Spleen (tissue), 11 donors: ENCODE measurements around the gene GPRIN1. TPM values are rescaled to one million over a fixed set of nuclear protein-coding genes. Genes with fewer than 3 reads are reported as not detected.

Source experiments
- DNase-seq: peaks from one replicate; pipeline ENCODE4 v3.0.0-alpha.2; 2020
- H3K27ac ChIP-seq, 8 donors: fragments of 200-600 bp; sonication (generic) in 7 of 8; 1 replicate in 4 of 8; 2 replicates in 4 of 8; pipeline versions ENCODE4 v1.5.0 to v1.8.0; 2016 to 2021; ENCODE audit warnings: inconsistent platforms in 4 of 8, mild to moderate bottlenecking in 4 of 8, moderate library complexity in 1 of 8
- H3K27me3 ChIP-seq, 7 donors: fragments of 200-600 bp; sonication (generic) in 6 of 7; replicated peaks in 1 of 7; 1 replicate in 4 of 7; 2 replicates in 3 of 7; pipeline versions ENCODE4 v1.5.0 to v1.8.0; 2016 to 2021; ENCODE audit warnings: inconsistent platforms in 3 of 7, mild to moderate bottlenecking in 1 of 7
- H3K36me3 ChIP-seq, 6 donors: fragments of 200-600 bp; sonication (generic) in 5 of 6; 1 replicate in 4 of 6; 2 replicates in 2 of 6; pipeline versions ENCODE4 v1.5.0 to v1.8.0; 2016 to 2021; ENCODE audit warnings: inconsistent platforms in 2 of 6
- H3K4me1 ChIP-seq, 6 donors: fragments of 200-600 bp; sonication (generic) in 5 of 6; 1 replicate in 3 of 6; 2 replicates in 3 of 6; pipeline versions ENCODE4 v1.5.0 to v1.8.0; 2016 to 2021; ENCODE audit warnings: inconsistent platforms in 3 of 6
- H3K4me3 ChIP-seq, 8 donors: fragments of 200-600 bp; sonication (generic) in 7 of 8; 1 replicate in 4 of 8; 2 replicates in 4 of 8; pipeline versions ENCODE4 v1.5.0 to v1.8.0; 2016 to 2021; ENCODE audit warnings: inconsistent platforms in 4 of 8, mild to moderate bottlenecking in 4 of 8, moderate library complexity in 2 of 8
- H3K9me3 ChIP-seq, 8 donors: fragments of 200-600 bp; sonication (generic) in 7 of 8; 1 replicate in 4 of 8; 2 replicates in 4 of 8; pipeline versions ENCODE4 v1.5.0 to v1.8.0; 2016 to 2021; ENCODE audit warnings: inconsistent platforms in 4 of 8
- CTCF ChIP-seq, 11 experiments: fragments of 200-600 bp in 7 of 11; fragments of 450-650 bp in 4 of 11; sonication (generic) in 4 of 11; IDR thresholded peaks in 8 of 11; conservative IDR thresholded peaks in 3 of 11; 1 replicate in 7 of 11; 2 replicates in 4 of 11; pipeline versions ENCODE4 v1.4.0 to v1.8.0; 2016 to 2021; ENCODE audit warnings: antibody characterized with exemption in 11 of 11, inconsistent platforms in 4 of 11, mild to moderate bottlenecking in 1 of 11
- POLR2A ChIP-seq, 3 donors: fragments of 450-650 bp; IDR thresholded peaks; one replicate each; pipeline ENCODE4 v1.5.1; 2017; ENCODE audit warnings: antibody characterized with exemption in 3 of 3, mild to moderate bottlenecking in 1 of 3
- POLR2AphosphoS5 ChIP-seq, 3 donors: sonication (generic); formaldehyde crosslinking; IDR thresholded peaks; one replicate each; pipeline ENCODE4 v1.5.1; 2017; ENCODE audit warnings: antibody characterized with exemption in 3 of 3
- WGBS, 5 donors: extraction: QIAGEN DNeasy Blood & Tissue Kit in 3 of 5; methylation state at CpG; one replicate each; pipeline versions ENCODE4 v1.1.5 to v1.1.7; 2013 to 2018; 5-methylcytosine and 5-hydroxymethylcytosine counted together
- intact Hi-C: fragments of 100-400 bp; cut with DNase I; formaldehyde crosslinking; loops from one replicate; pipeline ENCODE4 v1.15.0; 2023; ENCODE audit warnings: low total_unique reads
- polyA plus RNA-seq, 3 donors: library from polyadenylated mRNA; stranded (reverse); fragments of 200-250 nt; gene quantifications; one replicate each; pipeline ENCODE4 v1.2.1, GENCODE V29; 2013
- total RNA-seq, 7 donors: library from RNA; depleted of rRNA in 3 of 7; stranded (reverse); fragments of >200 nt in 3 of 7; fragmentation: NEBNext Ultra II Directional in 4 of 7; extraction: Animal tissue kit (Norgen Biotek cat#: 25700) in 4 of 7; gene quantifications; one replicate each; pipeline versions ENCODE4 v1.1.0 to v1.2.1, GENCODE V29; 2016 to 2021
- donor health status: healthy with polysubstance abuse.
- donor health status: DM: no; HTN: no; CAD: no; lungs with moderate emphysema.
- donor health status: DM: no; HTN: no; CAD: no.
- donor health status: Bipolar disorder and iron deficiency.
- donor health status: healthy.
- donor health status: DM: no; HTN: no; CAD: no.
- donor health status: DM: yes; HTN: yes; CAD: no.

Gene GPRIN1
- total and polyA plus RNA-seq, 10 donors: 0.13 to 1.3 (median 0.76) TPM

- Histone ChIP-seq H3K36me3 (no peaks in the 10 kb centered on the region), H3K4me1 (peaks cover 4 to 26% (median 18%) of the 10 kb centered on the region in 6 donors), H3K27ac (no peak overlapping the region), H3K4me3 (no peak overlapping the region), H3K9me3 (no peaks in the 10 kb centered on the region), H3K27me3 (peaks cover 8 to 90% (median 40%) of the 10 kb centered on the region in 7 donors)
- intact Hi-C loops: no loop called here
- 62 to 74% (median 65%) methylated on average over 3 to 4 of the region's 4 CpGs for WGBS, 5 donors
- TF ChIP-seq POLR2AphosphoS5 (IDR thresholded peaks at IDR 0.05): no peak
- TF ChIP-seq POLR2A (IDR thresholded peaks at IDR 0.05): no peak
- TF ChIP-seq CTCF (IDR thresholded peaks at IDR 0.05 in 8 of 11, conservative IDR thresholded peaks at IDR 0.05 in 3 of 11): no peak
- DNase-seq: no peak
Measured at GRCh38 chr5:176624142-176624541, 14.2 kb upstream of the GPRIN1 start.

DNA sequence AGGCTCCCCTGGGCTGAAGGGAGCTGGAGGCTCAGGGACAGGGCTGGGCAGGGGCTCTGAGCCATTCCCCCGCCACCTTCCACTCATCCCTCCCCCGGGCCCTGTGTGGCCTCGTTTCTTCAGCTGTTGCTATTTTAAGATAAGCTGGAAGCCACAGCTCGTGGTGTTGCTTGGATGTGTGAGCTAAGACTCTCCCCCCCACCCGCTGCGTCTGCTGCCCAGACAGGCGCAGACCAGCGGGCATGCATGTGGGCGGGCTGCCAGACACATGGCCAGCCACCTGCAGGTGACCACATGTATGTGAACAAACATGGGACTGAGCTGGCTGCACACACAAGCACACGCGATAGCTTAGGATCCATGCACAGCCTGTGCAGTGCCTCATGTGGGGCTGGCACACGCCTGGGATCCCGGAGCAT, 11.7 kb upstream of the GPRIN1 start:
- H3K27ac ChIP-seq: no peak overlapping the region
- TF ChIP-seq POLR2AphosphoS5 (IDR thresholded peaks at IDR 0.05) (no peak), POLR2A (IDR thresholded peaks at IDR 0.05) (no peak), CTCF (IDR thresholded peaks at IDR 0.05 in 8 of 11, conservative IDR thresholded peaks at IDR 0.05 in 3 of 11) (no peak)
- H3K27me3 ChIP-seq: peaks cover 7 to 90% (median 47%) of the 10 kb centered on the region in 7 donors
- H3K36me3 ChIP-seq: no peaks in the 10 kb centered on the region
- DNase-seq: no peak
- H3K4me3 ChIP-seq: no peak overlapping the region
- no peaks in the 10 kb centered on the region for H3K9me3 ChIP-seq
- WGBS, 5 donors: 55 to 66% (median 62%) methylated on average over 11 to 13 of the region's 13 CpGs
- intact Hi-C loops: no loop called here
- peaks cover 4 to 29% (median 22%) of the 10 kb centered on the region in 6 donors for H3K4me1 ChIP-seq

- 6 to 11% (median 7%) methylated on average over 32 of the region's 32 CpGs for WGBS, 5 donors
- H3K36me3 ChIP-seq: no peaks in the 10 kb centered on the region
- DNase-seq: no peak
- H3K4me3 ChIP-seq: peak overlapping the region in 1 of 8 donors; percentile 53
- H3K27ac ChIP-seq: no peak overlapping the region
- H3K27me3 ChIP-seq: peaks cover 7 to 90% (median 58%) of the 10 kb centered on the region in 7 donors
- H3K4me1 ChIP-seq: peaks cover 4 to 29% (median 22%) of the 10 kb centered on the region in 6 donors
- intact Hi-C loops: no loop called here
- TF ChIP-seq CTCF (IDR thresholded peaks at IDR 0.05 in 8 of 11, conservative IDR thresholded peaks at IDR 0.05 in 3 of 11) (no peak), POLR2AphosphoS5 (IDR thresholded peaks at IDR 0.05) (no peak), POLR2A (IDR thresholded peaks at IDR 0.05) (no peak)
- H3K9me3 ChIP-seq: no peaks in the 10 kb centered on the region
Measured at GRCh38 chr5:176620333-176620981, 10.5 kb upstream of the GPRIN1 start.

GRCh38 chr5:176619569-176620332, 9.8 kb upstream of the GPRIN1 start:
- Histone ChIP-seq H3K4me1 (peaks cover 4 to 29% (median 22%) of the 10 kb centered on the region in 6 donors), H3K27me3 (peaks cover 7 to 92% (median 59%) of the 10 kb centered on the region in 7 donors), H3K36me3 (no peaks in the 10 kb centered on the region), H3K4me3 (peak overlapping the region in 5 of 8 donors; percentile 6 to 53 (median 8)), H3K9me3 (no peaks in the 10 kb centered on the region), H3K27ac (no peak overlapping the region)
- TF ChIP-seq POLR2A (IDR thresholded peaks at IDR 0.05): no peak
- TF ChIP-seq CTCF (IDR thresholded peaks at IDR 0.05 in 8 of 11, conservative IDR thresholded peaks at IDR 0.05 in 3 of 11): peak in 2 of 11 experiments; percentile 2 to 25
- no peak for TF ChIP-seq POLR2AphosphoS5 (IDR thresholded peaks at IDR 0.05)
- intact Hi-C loops: no loop called here
- no peak for DNase-seq
- 6 to 21% (median 17%) methylated on average over 17 to 59 of the region's 59 CpGs for WGBS, 5 donors
